Anterior cingulate cortex (tissue), 58 donors: ENCODE measurements around the gene IVL.

Experiments
- DNase-seq, 58 donors: peaks; one replicate each; lab custom pipeline; 2025; lab: John Stamatoyannopoulos, UW

The IVL gene

GRCh38 chr1:152946248-152946647 is 37.9 kb downstream of the IVL start:
- DNase-seq, result no peak

DNA sequence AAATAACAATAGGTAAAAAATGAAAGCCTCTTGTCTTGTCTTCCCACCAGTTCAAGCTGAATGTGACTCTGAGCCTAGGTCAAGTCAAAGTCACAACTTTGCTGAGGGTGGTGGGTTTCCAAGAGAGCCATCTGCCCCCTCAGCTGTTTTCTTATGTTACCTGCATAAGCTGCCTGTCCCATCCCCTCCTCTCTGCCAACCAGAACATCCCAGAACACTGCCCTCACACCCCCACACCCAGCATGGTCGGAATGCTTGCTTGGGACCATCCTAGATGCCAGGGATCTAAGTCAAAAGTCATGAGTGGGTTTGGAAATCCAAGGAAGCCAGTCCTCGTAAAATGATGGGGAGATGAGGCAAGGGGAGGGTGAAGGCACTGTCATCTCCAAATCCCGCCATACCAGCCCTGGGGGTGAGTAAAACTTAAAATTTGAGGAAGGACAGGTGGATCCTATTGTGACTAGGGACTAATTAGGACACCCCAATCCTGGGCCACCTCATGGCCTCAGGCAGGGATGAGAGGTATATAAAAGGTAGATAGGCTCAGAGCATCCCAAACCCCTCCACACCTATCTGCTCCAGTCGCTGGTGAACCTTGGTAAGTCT is 38.4 kb downstream of the IVL start, which contains the start of gene SPRR5:
Gene SPRR5, plus strand, starts transcription at position 556 of the 606 bp plus-strand sequence. CDS start 1,349 bp downstream, outside the sequence.
- DNase-seq, result no peak

GRCh38 chr1:152951711-152952110 is 43.4 kb downstream of the IVL start:
- DNase-seq, result no peak

DNA sequence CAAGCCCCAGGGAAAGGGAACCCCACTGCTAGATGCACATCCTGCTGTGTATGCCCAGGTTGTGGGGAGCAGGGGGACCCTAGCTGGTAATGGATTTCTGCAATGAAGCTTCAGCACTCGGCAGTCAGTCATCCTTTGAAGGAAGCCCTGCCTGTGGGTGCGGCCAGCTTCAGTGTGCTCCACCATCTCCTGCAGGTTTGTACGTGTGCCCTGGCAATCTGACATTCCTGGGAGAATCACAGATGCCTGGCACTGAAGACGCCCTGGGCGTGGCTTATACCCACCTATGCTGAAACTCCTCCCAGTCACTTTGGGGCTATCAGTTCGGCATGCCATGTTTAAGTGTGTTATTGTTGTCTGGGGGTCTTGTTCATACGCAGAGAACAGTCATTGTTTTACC is 45.4 kb downstream of the IVL start:
- no peak for DNase-seq

GRCh38 chr1:152954436-152954835 is 46.1 kb downstream of the IVL start:
- DNase-seq, result no peak

DNA sequence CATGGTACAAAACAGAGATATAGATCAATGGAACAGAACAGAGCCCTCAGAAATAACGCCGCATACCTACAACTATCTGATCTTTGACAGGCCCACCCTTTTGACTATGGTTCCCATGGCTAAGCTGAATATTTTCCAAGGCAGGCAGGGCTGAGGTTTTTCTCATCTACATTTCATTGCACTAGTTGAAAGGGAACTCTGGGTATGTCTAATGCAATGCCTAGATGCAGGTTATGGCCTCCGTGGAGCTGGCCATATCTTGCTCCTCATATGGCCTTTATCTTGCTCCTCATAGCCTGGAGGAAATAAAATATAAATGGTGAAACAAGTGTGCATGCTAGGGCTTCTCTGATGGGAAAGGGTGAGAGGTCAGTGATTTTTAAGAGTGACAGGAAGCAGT is 49.2 kb downstream of the IVL start:
- no peak for DNase-seq

GRCh38 chr1:152959273-152959672 is 50.9 kb downstream of the IVL start:
- DNase-seq, result no peak

- no peak for DNase-seq
Observed at GRCh38 chr1:152959801-152960451, 51.6 kb downstream of the IVL start.

DNA sequence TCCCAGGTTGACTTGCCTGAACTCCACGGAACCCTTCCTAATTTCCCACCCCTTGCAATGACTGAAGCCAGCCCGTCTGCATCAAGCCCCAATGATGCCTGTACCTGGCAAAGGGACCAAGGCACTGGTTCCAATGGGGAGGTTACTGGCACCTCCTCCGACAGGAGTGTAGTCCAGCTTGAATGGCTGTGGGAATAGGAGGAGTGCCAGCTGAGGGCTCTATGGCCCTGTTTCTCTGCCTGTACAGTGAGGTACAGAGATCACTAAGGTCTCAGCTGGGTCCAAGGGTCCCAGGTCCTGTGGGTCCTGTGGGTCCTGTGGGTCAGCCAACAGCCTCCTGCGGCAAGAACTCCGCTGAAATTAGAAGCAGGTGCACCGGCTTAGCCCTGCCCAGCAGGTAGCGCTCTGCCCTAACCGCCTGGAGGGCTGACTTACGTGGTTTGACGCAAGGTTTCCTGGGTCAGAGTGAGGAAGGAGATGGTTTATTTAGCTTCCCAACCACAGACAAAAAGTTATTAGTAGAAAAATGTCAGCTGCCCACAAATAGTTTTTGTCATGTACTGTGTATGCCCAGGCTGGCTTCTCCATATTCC is 52.2 kb downstream of the IVL start:
- DNase-seq, result no peak
